D721Med (cell line): ENCODE measurements around the gene CTU2.

Experiments
- DNase-seq: peaks from one replicate; pipeline ENCODE4 v3.0.0; 2011; ENCODE audit warnings: low spot score; ENCODE audit not compliant: insufficient read length
- FAIRE-seq: peaks from 2 replicates; lab custom pipeline; 2011; peaks lifted over from hg19 to GRCh38; lab: Jason Lieb, UNC
- CTCF ChIP-seq: IDR thresholded peaks from 2 replicates; pipeline ENCODE4 v1.5.1; 2012; ENCODE audit warnings: mild to moderate bottlenecking, control low read depth; ENCODE audit not compliant: insufficient read depth; ENCODE audit errors: missing control alignments

CTU2 gene

GRCh38 chr16:88725609-88726407 lies 19.5 kb downstream of the CTU2 start:
- no peak for TF ChIP-seq CTCF
- no peak for DNase-seq
- no peak for FAIRE-seq

GRCh38 chr16:88726408-88726749 lies 20.1 kb downstream of the CTU2 start:
- no peak for DNase-seq
- no peak for TF ChIP-seq CTCF
- FAIRE-seq: no peak

GRCh38 chr16:88726981-88727380 lies 20.7 kb downstream of the CTU2 start:
- DNase-seq: no peak
- no peak for TF ChIP-seq CTCF
- no peak for FAIRE-seq

GRCh38 chr16:88727871-88728270 lies 21.6 kb downstream of the CTU2 start:
- FAIRE-seq (no peak), DNase-seq (no peak)
- no peak for TF ChIP-seq CTCF

GRCh38 chr16:88730632-88731607 lies 24.6 kb downstream of the CTU2 start:
- DNase-seq: no peak
- no peak for TF ChIP-seq CTCF
- FAIRE-seq: no peak

GRCh38 chr16:88731699-88732098 lies 25.4 kb downstream of the CTU2 start:
- DNase-seq (no peak), FAIRE-seq (no peak)
- no peak for TF ChIP-seq CTCF
